Measurements from ENCODE around the gene MTMR4. TPM values are rescaled to one million over a fixed set of nuclear protein-coding genes. Genes with fewer than 3 reads are reported as not detected.
"Not testable (repeated sequence)": the region's sequence is repeated elsewhere in the genome, so short reads cannot be mapped to it uniquely, and the experiment has no call there.

The MTMR4 gene
- total and polyA plus RNA-seq, 3 experiments from 2014 or later = 23.3 to 91.8 (median 90.2) TPM

GRCh38 chr17:58487589-58488427, 26.6 kb downstream of the MTMR4 start, which contains the start of gene HSF5:
Gene HSF5, minus strand, starts transcription at chr17:58488408. Its CDS starts 134 bp downstream, at chr17:58488274.
- Histone ChIP-seq H3K27me3 (ENCODE audit: insufficient read depth, low read length, poor library complexity, severe bottlenecking) (no peaks in the 10 kb centered on the region), H3K4me3 (ENCODE audit: low read length) (peak within 1 kb of the TSS; percentile 12), H3K27ac (ENCODE audit: low read depth, low read length) (no peak within 1 kb of the TSS), H3K9me3 (ENCODE audit: low read length) (no peaks in the 10 kb centered on the region), H3K4me1 (ENCODE audit: insufficient read depth, low read length) (peaks cover 5% of the 10 kb centered on the region), H3K36me3 (ENCODE audit: insufficient read depth, low read length) (peaks cover 22% of the 10 kb centered on the region)
- H3K36me3 Mint-ChIP-seq = peaks cover 0 to 37% (median 10%) of the 10 kb centered on the region in 3 donors
- peak within 1 kb of the TSS; percentile 59 to 82 (median 69) for H3K4me3 Mint-ChIP-seq
- H3K27ac Mint-ChIP-seq = peak within 1 kb of the TSS in 5 of 8 donors; percentile 25 to 77 (median 63)
- no peaks in the 10 kb centered on the region for H3K27me3 Mint-ChIP-seq
- ChIA-PET POLR2A (interaction anchor here (0.6 to 1.6 kb wide), 9 partner anchors 27 to 1199 kb away, joined by 3 to 13 read pairs (median 5); partner anchors contain the start of genes MTMR4 and SUPT4H1), CTCF (interaction anchor here (0.7 to 2.3 kb wide), 25 partner anchors 10 to 488 kb away, joined by 3 to 23 read pairs (median 4); partner anchors contain the start of genes RNF43 and SUPT4H1)
- H3K9me3 Mint-ChIP-seq = no peaks in the 10 kb centered on the region
- H3K4me1 Mint-ChIP-seq = peaks cover 8 to 14% (median 13%) of the 10 kb centered on the region in 3 donors
- peak; percentile 56 to 83 (median 81) for DNase-seq

GRCh38 chr17:58484600-58484999, 29.8 kb downstream of the MTMR4 start:
- CTCF ChIA-PET = no interaction called here
- no peaks in the 10 kb centered on the region for H3K27me3 Mint-ChIP-seq
- Histone ChIP-seq H3K27me3 (ENCODE audit: insufficient read depth, low read length, poor library complexity, severe bottlenecking) (no peaks in the 10 kb centered on the region), H3K9me3 (ENCODE audit: low read length) (no peaks in the 10 kb centered on the region), H3K4me1 (ENCODE audit: insufficient read depth, low read length) (peaks cover 5% of the 10 kb centered on the region), H3K36me3 (ENCODE audit: insufficient read depth, low read length) (no peaks in the 10 kb centered on the region), H3K4me3 (ENCODE audit: low read length) (no peak overlapping the region), H3K27ac (ENCODE audit: low read depth, low read length) (no peak overlapping the region)
- H3K4me1 Mint-ChIP-seq = peaks cover 8 to 14% (median 13%) of the 10 kb centered on the region in 3 donors
- H3K9me3 Mint-ChIP-seq = no peaks in the 10 kb centered on the region
- POLR2A ChIA-PET = no interaction called here
- H3K27ac Mint-ChIP-seq = peak overlapping the region in 1 of 8 donors; percentile 7
- peaks cover 0 to 19% (median 2%) of the 10 kb centered on the region in 3 donors for H3K36me3 Mint-ChIP-seq
- no peak overlapping the region for H3K4me3 Mint-ChIP-seq
- DNase-seq = no peak

GRCh38 chr17:58481798-58482197, 32.6 kb downstream of the MTMR4 start:
- H3K27me3 ChIP-seq (ENCODE audit: insufficient read depth, low read length, poor library complexity, severe bottlenecking); H3K27ac ChIP-seq (ENCODE audit: low read depth, low read length); H3K4me3 Mint-ChIP-seq; H3K4me1 ChIP-seq (ENCODE audit: insufficient read depth, low read length); DNase-seq; H3K4me1 Mint-ChIP-seq; H3K36me3 ChIP-seq (ENCODE audit: insufficient read depth, low read length); H3K27me3 Mint-ChIP-seq; H3K27ac Mint-ChIP-seq; POLR2A ChIA-PET; H3K9me3 Mint-ChIP-seq; H3K9me3 ChIP-seq (ENCODE audit: low read length); H3K4me3 ChIP-seq (ENCODE audit: low read length): not testable (repeated sequence)
- H3K36me3 Mint-ChIP-seq = peaks cover 0 to 13% (median 2%) of the 10 kb centered on the region in 3 donors
- CTCF ChIA-PET = interaction anchor here (1.2 kb wide), 1 partner anchor 164 kb away, joined by 3 read pairs; no protein-coding TSS in a partner anchor

- POLR2A ChIA-PET = no interaction called here
- no peaks in the 10 kb centered on the region for H3K9me3 Mint-ChIP-seq
Measured at GRCh38 chr17:58480090-58480489, 34.3 kb downstream of the MTMR4 start.

GRCh38 chr17:58476812-58477211, 37.6 kb downstream of the MTMR4 start:
- Mint-ChIP-seq H3K9me3 (no peaks in the 10 kb centered on the region), H3K36me3 (peaks cover 0 to 16% (median 7%) of the 10 kb centered on the region in 3 donors), H3K27ac (no peak overlapping the region), H3K27me3 (no peaks in the 10 kb centered on the region), H3K4me3 (no peak overlapping the region), H3K4me1 (no peaks in the 10 kb centered on the region)
- ChIA-PET CTCF (no interaction called here), POLR2A (no interaction called here)
- no peaks in the 10 kb centered on the region for H3K4me1 ChIP-seq (ENCODE audit: insufficient read depth, low read length)
- no peaks in the 10 kb centered on the region for H3K36me3 ChIP-seq (ENCODE audit: insufficient read depth, low read length)
- H3K27ac ChIP-seq (ENCODE audit: low read depth, low read length) = no peak overlapping the region
- no peak for DNase-seq
- H3K4me3 ChIP-seq (ENCODE audit: low read length) = no peak overlapping the region
- H3K27me3 ChIP-seq (ENCODE audit: insufficient read depth, low read length, poor library complexity, severe bottlenecking) = no peaks in the 10 kb centered on the region
- H3K9me3 ChIP-seq (ENCODE audit: low read length) = no peaks in the 10 kb centered on the region

More at GRCh38 chr17:58480090-58480489, 34.3 kb downstream of the MTMR4 start:
- DNase-seq = no peak
- no peaks in the 10 kb centered on the region for H3K27me3 ChIP-seq (ENCODE audit: insufficient read depth, low read length, poor library complexity, severe bottlenecking)
- H3K4me1 ChIP-seq (ENCODE audit: insufficient read depth, low read length) = no peaks in the 10 kb centered on the region
- Mint-ChIP-seq H3K36me3 (peaks cover 0 to 16% (median 7%) of the 10 kb centered on the region in 3 donors), H3K27ac (peak overlapping the region in 1 of 8 donors; percentile 12), H3K27me3 (no peaks in the 10 kb centered on the region), H3K4me3 (no peak overlapping the region), H3K4me1 (peaks cover under 1 to 6% (median 1%) of the 10 kb centered on the region in 3 donors)
- H3K27ac ChIP-seq (ENCODE audit: low read depth, low read length) = no peak overlapping the region
- H3K4me3 ChIP-seq (ENCODE audit: low read length) = no peak overlapping the region
- no peaks in the 10 kb centered on the region for H3K36me3 ChIP-seq (ENCODE audit: insufficient read depth, low read length)
- no peaks in the 10 kb centered on the region for H3K9me3 ChIP-seq (ENCODE audit: low read length)
- CTCF ChIA-PET = no interaction called here

- DNase-seq = no peak
- Histone ChIP-seq H3K36me3 (ENCODE audit: insufficient read depth, low read length) (no peaks in the 10 kb centered on the region), H3K27me3 (ENCODE audit: insufficient read depth, low read length, poor library complexity, severe bottlenecking) (no peaks in the 10 kb centered on the region), H3K27ac (ENCODE audit: low read depth, low read length) (no peak overlapping the region), H3K4me3 (ENCODE audit: low read length) (no peak overlapping the region), H3K9me3 (ENCODE audit: low read length) (no peaks in the 10 kb centered on the region), H3K4me1 (ENCODE audit: insufficient read depth, low read length) (no peaks in the 10 kb centered on the region)
- Mint-ChIP-seq H3K9me3 (no peaks in the 10 kb centered on the region), H3K27me3 (no peaks in the 10 kb centered on the region), H3K27ac (peak overlapping the region in 1 of 8 donors; percentile 14), H3K36me3 (peaks cover 0 to 14% (median 7%) of the 10 kb centered on the region in 3 donors), H3K4me3 (no peak overlapping the region), H3K4me1 (no peaks in the 10 kb centered on the region)
- ChIA-PET CTCF (no interaction called here), POLR2A (no interaction called here)
Measured at GRCh38 chr17:58475985-58476384, 38.5 kb downstream of the MTMR4 start.

- no peaks in the 10 kb centered on the region for H3K4me1 Mint-ChIP-seq
- no peaks in the 10 kb centered on the region for H3K36me3 Mint-ChIP-seq
- POLR2A ChIA-PET = no interaction called here
- CTCF ChIA-PET = no interaction called here
- H3K27me3 ChIP-seq (ENCODE audit: insufficient read depth, low read length, poor library complexity, severe bottlenecking) = no peaks in the 10 kb centered on the region
- H3K4me1 ChIP-seq (ENCODE audit: insufficient read depth, low read length) = no peaks in the 10 kb centered on the region
- H3K27ac Mint-ChIP-seq = no peak overlapping the region
- no peaks in the 10 kb centered on the region for H3K36me3 ChIP-seq (ENCODE audit: insufficient read depth, low read length)
- no peak for DNase-seq
- no peak overlapping the region for H3K4me3 ChIP-seq (ENCODE audit: low read length)
- H3K27me3 Mint-ChIP-seq = no peaks in the 10 kb centered on the region
- no peaks in the 10 kb centered on the region for H3K9me3 ChIP-seq (ENCODE audit: low read length)
- H3K4me3 Mint-ChIP-seq = no peak overlapping the region
- no peaks in the 10 kb centered on the region for H3K9me3 Mint-ChIP-seq
- H3K27ac ChIP-seq (ENCODE audit: low read depth, low read length) = no peak overlapping the region
Measured at GRCh38 chr17:58470356-58470755, 44.1 kb downstream of the MTMR4 start.

- Mint-ChIP-seq H3K9me3 (no peaks in the 10 kb centered on the region), H3K27ac (no peak overlapping the region), H3K36me3 (no peaks in the 10 kb centered on the region), H3K4me1 (no peaks in the 10 kb centered on the region), H3K27me3 (no peaks in the 10 kb centered on the region), H3K4me3 (no peak overlapping the region)
- Histone ChIP-seq H3K9me3 (ENCODE audit: low read length) (no peaks in the 10 kb centered on the region), H3K36me3 (ENCODE audit: insufficient read depth, low read length) (no peaks in the 10 kb centered on the region), H3K27ac (ENCODE audit: low read depth, low read length) (no peak overlapping the region), H3K27me3 (ENCODE audit: insufficient read depth, low read length, poor library complexity, severe bottlenecking) (no peaks in the 10 kb centered on the region), H3K4me3 (ENCODE audit: low read length) (no peak overlapping the region), H3K4me1 (ENCODE audit: insufficient read depth, low read length) (no peaks in the 10 kb centered on the region)
- no peak for DNase-seq
- CTCF ChIA-PET = no interaction called here
- POLR2A ChIA-PET = no interaction called here
Measured at GRCh38 chr17:58468944-58469343, 45.5 kb downstream of the MTMR4 start.
